Measurements from ENCODE around the gene CA10.

The CA10 gene

DNA sequence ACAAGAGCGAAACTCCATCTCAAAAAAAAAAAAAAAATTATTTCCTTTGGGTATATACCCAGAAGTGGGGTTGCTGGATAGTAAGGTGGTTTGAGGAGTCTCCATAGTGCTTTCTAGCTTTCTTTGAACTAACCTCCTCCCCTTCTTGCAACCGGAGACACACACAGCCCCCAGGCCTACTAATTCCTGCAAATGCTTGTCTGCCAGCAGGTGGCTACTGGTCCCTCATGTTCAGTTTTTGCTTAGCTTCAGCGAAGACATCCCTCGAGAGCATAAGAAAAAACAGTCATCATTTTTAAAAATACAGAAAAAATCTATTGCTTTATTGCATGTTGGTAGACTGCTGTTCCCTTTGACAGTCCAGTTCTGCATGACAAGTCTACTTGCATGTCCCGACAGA, 459.2 kb downstream of the CA10 start:
- no peaks in the 10 kb centered on the region for H3K79me2 ChIP-seq (ENCODE audit: insufficient read depth, low read length)
- H4K20me1 ChIP-seq (ENCODE audit: insufficient read depth, low read length) = no peaks in the 10 kb centered on the region
- TF ChIP-seq EZH2 (IDR thresholded peaks at IDR 0.05; ENCODE audit: borderline replicate concordance, low read length) = no peak
- TF ChIP-seq, protein P1, sequence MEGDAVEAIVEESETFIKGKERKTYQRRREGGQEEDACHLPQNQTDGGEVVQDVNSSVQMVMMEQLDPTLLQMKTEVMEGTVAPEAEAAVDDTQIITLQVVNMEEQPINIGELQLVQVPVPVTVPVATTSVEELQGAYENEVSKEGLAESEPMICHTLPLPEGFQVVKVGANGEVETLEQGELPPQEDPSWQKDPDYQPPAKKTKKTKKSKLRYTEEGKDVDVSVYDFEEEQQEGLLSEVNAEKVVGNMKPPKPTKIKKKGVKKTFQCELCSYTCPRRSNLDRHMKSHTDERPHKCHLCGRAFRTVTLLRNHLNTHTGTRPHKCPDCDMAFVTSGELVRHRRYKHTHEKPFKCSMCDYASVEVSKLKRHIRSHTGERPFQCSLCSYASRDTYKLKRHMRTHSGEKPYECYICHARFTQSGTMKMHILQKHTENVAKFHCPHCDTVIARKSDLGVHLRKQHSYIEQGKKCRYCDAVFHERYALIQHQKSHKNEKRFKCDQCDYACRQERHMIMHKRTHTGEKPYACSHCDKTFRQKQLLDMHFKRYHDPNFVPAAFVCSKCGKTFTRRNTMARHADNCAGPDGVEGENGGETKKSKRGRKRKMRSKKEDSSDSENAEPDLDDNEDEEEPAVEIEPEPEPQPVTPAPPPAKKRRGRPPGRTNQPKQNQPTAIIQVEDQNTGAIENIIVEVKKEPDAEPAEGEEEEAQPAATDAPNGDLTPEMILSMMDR (IDR thresholded peaks at IDR 0.05; ENCODE audit: low read length) = no peak
- no peaks in the 10 kb centered on the region for H3F3A ChIP-seq (ENCODE audit: insufficient read depth, low read length)
- no peak overlapping the region for H3K9ac ChIP-seq (ENCODE audit: low read length)
- H3K9me2 ChIP-seq (ENCODE audit: low read depth, low read length) = no peaks in the 10 kb centered on the region
- H3K36me3 ChIP-seq (ENCODE audit: insufficient read depth, low read length) = no peaks in the 10 kb centered on the region
- H3K4me1 ChIP-seq (ENCODE audit: insufficient read depth, low read length, severe bottlenecking) = no peaks in the 10 kb centered on the region
- H2AFZ ChIP-seq (ENCODE audit: low read length) = no peak overlapping the region
- no peak overlapping the region for H3K4me3 ChIP-seq (ENCODE audit: low read depth, low read length, poor library complexity, severe bottlenecking)
- H3K9me3 ChIP-seq (ENCODE audit: low read length) = no peaks in the 10 kb centered on the region
- H3K4me2 ChIP-seq (ENCODE audit: low read length) = no peak overlapping the region
- H3K27me3 ChIP-seq (ENCODE audit: insufficient read depth, low read length) = no peaks in the 10 kb centered on the region
- H3K27ac ChIP-seq (ENCODE audit: low read depth, low read length, poor library complexity, severe bottlenecking) = no peak overlapping the region

DNA sequence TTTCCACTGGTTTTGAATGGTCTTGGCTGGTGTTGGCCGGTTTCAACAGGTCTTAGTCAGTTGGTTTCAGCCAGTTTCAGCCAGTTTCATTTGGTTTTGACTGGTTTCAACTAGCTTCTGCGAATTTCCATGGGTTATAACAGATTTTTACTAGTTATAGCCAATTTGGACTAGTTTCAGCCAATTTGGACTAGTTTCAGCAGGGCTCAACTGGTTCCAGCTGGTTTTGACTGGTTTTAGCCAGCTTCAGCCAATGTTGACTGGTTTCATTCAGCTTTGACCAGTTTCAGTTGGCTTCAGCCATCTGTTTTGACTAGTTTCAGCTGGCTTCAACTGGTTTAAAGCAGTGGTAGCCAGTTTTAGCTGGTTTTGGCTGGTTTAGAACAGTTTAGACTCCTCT, 465.6 kb downstream of the CA10 start:
- no peak overlapping the region for H2AFZ ChIP-seq (ENCODE audit: low read length)
- H3K4me1 ChIP-seq (ENCODE audit: insufficient read depth, low read length, severe bottlenecking) = no peaks in the 10 kb centered on the region
- H3K9me2 ChIP-seq (ENCODE audit: low read depth, low read length) = no peaks in the 10 kb centered on the region
- H3K79me2 ChIP-seq (ENCODE audit: insufficient read depth, low read length) = no peaks in the 10 kb centered on the region
- H3K9ac ChIP-seq (ENCODE audit: low read length) = no peak overlapping the region
- H3K27ac ChIP-seq (ENCODE audit: low read depth, low read length, poor library complexity, severe bottlenecking) = no peak overlapping the region
- H3K27me3 ChIP-seq (ENCODE audit: insufficient read depth, low read length) = no peaks in the 10 kb centered on the region
- no peaks in the 10 kb centered on the region for H3K36me3 ChIP-seq (ENCODE audit: insufficient read depth, low read length)
- no peak overlapping the region for H3K4me2 ChIP-seq (ENCODE audit: low read length)
- TF ChIP-seq, protein P1 (IDR thresholded peaks at IDR 0.05; ENCODE audit: low read length) = no peak
- no peak for TF ChIP-seq EZH2 (IDR thresholded peaks at IDR 0.05; ENCODE audit: borderline replicate concordance, low read length)
- H3K4me3 ChIP-seq (ENCODE audit: low read depth, low read length, poor library complexity, severe bottlenecking) = no peak overlapping the region
- H4K20me1 ChIP-seq (ENCODE audit: insufficient read depth, low read length) = no peaks in the 10 kb centered on the region
- H3F3A ChIP-seq (ENCODE audit: insufficient read depth, low read length) = no peaks in the 10 kb centered on the region
- H3K9me3 ChIP-seq (ENCODE audit: low read length) = no peaks in the 10 kb centered on the region

DNA sequence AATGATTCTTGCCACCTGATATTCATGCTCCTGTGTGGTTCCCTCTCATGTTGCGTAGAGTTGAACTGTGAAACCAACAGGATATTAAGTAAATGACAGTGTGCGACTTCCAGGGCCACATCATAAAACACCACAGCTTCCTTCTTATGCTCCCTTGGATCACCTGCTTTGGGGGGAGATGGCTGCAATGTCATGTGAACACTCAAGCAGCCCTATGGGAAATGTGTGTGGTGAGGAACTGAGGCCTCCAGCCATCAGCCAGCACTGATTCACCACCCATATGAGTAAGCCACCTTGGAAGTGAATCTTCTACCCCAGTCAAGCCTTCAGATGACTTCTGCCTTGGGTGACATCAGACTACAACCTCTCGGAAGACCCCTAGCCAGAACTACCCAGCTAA, 470.6 kb downstream of the CA10 start:
- Histone ChIP-seq H3K4me1 (ENCODE audit: insufficient read depth, low read length, severe bottlenecking) (no peaks in the 10 kb centered on the region), H3K9me2 (ENCODE audit: low read depth, low read length) (no peaks in the 10 kb centered on the region), H3F3A (ENCODE audit: insufficient read depth, low read length) (no peaks in the 10 kb centered on the region), H3K9ac (ENCODE audit: low read length) (no peak overlapping the region), H3K4me2 (ENCODE audit: low read length) (no peak overlapping the region), H3K9me3 (ENCODE audit: low read length) (no peaks in the 10 kb centered on the region), H3K4me3 (ENCODE audit: low read depth, low read length, poor library complexity, severe bottlenecking) (no peak overlapping the region), H2AFZ (ENCODE audit: low read length) (no peak overlapping the region), H3K36me3 (ENCODE audit: insufficient read depth, low read length) (no peaks in the 10 kb centered on the region), H4K20me1 (ENCODE audit: insufficient read depth, low read length) (no peaks in the 10 kb centered on the region), H3K27ac (ENCODE audit: low read depth, low read length, poor library complexity, severe bottlenecking) (no peak overlapping the region), H3K79me2 (ENCODE audit: insufficient read depth, low read length) (no peaks in the 10 kb centered on the region), H3K27me3 (ENCODE audit: insufficient read depth, low read length) (no peaks in the 10 kb centered on the region)
- TF ChIP-seq, protein P1 (IDR thresholded peaks at IDR 0.05; ENCODE audit: low read length) = no peak
- no peak for TF ChIP-seq EZH2 (IDR thresholded peaks at IDR 0.05; ENCODE audit: borderline replicate concordance, low read length)
